Gastroesophageal sphincter (tissue), 3 donors: ENCODE data around the gene RB1.

Experiments used
- CTCF ChIP-seq, 4 experiments: fragments of 200-600 bp in 2 of 4; fragments of 450-650 bp in 2 of 4; sonication (generic) in 1 of 4; IDR thresholded peaks; one replicate each; pipeline ENCODE4 v1.5.1; 2017 to 2019; ENCODE audit warnings: antibody characterized with exemption in 4 of 4, mild to moderate bottlenecking in 2 of 4, moderate library complexity in 2 of 4
- EP300 ChIP-seq: sonication (generic); formaldehyde crosslinking; IDR thresholded peaks from one replicate; pipeline ENCODE4 v1.6.1; 2017; ENCODE audit warnings: antibody characterized with exemption, mild to moderate bottlenecking
- POLR2AphosphoS5 ChIP-seq: sonication (generic); formaldehyde crosslinking; IDR thresholded peaks from one replicate; pipeline ENCODE4 v1.6.1; 2017; ENCODE audit warnings: antibody characterized with exemption

GRCh38 chr13:48477191-48477855, 173.8 kb downstream of the RB1 start:
- no peak for TF ChIP-seq CTCF (IDR thresholded peaks at IDR 0.05)
- no peak for TF ChIP-seq POLR2AphosphoS5
- TF ChIP-seq EP300 = no peak
